CD4-positive, alpha-beta T cell treated with Interleukin-15 for 4 hours (primary cell): ENCODE data around the gene TK1.
"Not testable (repeated sequence)": the region's sequence is repeated elsewhere in the genome, so short reads cannot be mapped to it uniquely, and the experiment has no call there.

Experiments
- DNase-seq: peaks from one replicate; pipeline ENCODE4 v3.0.0-alpha.2; 2020; ENCODE audit warnings: low spot score

Gene TK1

DNA sequence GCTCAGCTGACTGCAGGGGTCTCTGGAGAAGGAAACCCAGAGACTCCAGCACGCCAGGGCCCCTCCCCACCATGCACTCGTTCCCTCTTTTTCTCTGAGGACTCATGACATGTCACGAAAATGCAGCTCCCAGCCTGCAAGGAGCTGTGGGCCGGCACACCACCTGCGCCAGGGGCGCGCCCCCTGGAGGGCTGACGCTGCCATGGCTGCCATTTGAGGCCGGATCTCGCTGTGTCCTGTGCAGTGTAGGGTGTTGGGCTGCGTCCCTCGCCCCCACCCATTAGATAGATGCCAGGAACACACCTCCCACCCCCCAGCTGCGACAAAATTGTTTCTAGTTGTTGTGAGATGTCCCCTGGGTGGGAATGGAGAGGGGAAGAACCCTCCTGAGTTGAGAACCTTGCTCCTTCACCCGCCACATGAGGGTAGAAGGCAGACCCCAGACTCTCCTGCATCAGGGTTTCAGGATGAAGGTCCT lies 10.3 kb downstream of the TK1 start:
- peak; percentile 79 for DNase-seq

DNA sequence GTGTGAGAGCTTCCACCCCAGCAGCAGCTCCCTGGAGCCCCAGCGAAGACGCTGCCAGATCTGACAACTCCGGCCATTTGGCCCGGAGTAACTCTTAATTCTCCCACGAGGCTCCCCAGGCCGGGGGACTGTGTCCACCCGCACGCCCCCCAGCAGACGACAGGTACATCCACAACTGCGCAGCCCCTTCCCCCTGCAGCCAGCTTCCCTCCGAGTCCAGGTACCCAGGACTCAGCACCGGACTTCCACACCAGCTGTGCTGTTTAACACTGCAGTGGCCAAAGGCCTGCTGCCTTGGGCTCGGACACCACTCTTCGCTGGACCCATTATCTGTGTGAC lies 11.2 kb downstream of the TK1 start:
- DNase-seq: no peak

GRCh38 chr17:78174870-78175642 lies 11.8 kb downstream of the TK1 start:
- DNase-seq: no peak

DNA sequence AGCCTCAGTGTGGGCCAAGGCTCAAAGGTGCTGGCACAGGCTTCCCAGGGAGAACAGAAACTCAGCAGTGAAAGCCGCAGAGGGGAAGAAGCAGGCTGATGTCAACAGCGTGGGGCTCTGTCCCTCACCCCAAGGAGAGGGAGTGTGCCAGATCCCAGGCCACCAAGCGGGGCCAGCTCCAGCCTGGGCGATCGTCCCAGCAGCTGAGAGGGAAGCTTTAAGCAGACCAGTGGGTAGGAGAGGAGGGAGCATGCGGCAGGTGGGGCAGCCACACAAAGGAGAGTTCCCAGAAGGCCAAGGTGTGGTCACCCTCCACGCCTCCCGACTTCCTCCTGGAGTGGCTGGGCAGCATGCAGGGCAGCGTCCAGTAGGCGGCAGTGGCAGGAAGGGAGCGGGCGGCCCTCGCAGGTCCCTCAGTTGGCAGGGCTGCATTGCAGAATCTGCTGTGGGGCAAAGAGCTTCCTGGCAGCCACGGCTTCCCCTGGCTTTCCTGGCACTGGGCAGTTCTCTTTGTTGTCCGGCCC lies 12.4 kb downstream of the TK1 start:
- no peak for DNase-seq

GRCh38 chr17:78173097-78173715 lies 13.6 kb downstream of the TK1 start:
- DNase-seq: peak; percentile 38

DNA sequence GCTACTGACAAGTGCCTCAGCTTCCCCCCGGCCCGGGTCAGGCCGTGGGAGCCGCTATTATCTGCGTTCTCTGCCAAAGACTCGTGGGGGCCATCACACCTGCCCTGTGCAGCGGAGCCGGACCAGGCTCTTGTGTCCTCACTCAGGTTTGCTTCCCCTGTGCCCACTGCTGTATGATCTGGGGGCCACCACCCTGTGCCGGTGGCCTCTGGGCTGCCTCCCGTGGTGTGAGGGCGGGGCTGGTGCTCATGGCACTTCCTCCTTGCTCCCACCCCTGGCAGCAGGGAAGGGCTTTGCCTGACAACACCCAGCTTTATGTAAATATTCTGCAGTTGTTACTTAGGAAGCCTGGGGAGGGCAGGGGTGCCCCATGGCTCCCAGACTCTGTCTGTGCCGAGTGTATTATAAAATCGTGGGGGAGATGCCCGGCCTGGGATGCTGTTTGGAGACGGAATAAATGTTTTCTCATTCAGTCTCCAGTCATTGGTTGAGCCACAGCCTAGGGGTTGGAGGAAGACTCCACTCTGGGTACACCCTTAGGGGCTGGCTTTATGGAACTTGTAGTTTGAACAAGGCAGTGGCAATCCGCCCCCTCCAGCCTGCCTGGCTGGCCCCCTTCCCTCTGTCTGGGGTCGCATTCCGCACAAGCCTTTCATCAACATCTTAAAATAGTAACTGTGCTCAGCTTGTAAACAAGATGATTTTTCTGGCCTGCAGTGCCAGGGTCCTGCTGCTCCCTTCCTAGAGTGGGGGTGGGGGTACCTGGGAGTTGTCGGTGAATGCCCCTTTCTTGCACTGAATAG lies 14.4 kb downstream of the TK1 start:
- DNase-seq: no peak

DNA sequence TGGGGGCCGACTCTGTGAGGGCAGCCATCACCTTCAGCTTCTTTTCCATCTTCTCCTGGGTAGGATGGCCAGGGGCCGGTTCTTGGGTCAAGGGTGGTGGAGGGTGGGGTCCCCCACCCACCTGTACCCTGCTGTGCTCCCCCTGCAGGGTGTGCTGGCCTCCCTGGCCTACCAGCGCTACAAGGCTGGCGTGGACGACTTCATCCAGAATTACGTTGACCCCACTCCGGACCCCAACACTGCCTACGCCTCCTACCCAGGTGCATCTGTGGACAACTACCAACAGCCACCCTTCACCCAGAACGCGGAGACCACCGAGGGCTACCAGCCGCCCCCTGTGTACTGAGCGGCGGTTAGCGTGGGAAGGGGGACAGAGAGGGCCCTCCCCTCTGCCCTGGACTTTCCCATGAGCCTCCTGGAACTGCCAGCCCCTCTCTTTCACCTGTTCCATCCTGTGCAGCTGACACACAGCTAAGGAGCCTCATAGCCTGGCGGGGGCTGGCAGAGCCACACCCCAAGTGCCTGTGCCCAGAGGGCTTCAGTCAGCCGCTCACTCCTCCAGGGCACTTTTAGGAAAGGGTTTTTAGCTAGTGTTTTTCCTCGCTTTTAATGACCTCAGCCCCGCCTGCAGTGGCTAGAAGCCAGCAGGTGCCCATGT lies 15.1 kb downstream of the TK1 start:
- DNase-seq: not testable (repeated sequence)

DNA sequence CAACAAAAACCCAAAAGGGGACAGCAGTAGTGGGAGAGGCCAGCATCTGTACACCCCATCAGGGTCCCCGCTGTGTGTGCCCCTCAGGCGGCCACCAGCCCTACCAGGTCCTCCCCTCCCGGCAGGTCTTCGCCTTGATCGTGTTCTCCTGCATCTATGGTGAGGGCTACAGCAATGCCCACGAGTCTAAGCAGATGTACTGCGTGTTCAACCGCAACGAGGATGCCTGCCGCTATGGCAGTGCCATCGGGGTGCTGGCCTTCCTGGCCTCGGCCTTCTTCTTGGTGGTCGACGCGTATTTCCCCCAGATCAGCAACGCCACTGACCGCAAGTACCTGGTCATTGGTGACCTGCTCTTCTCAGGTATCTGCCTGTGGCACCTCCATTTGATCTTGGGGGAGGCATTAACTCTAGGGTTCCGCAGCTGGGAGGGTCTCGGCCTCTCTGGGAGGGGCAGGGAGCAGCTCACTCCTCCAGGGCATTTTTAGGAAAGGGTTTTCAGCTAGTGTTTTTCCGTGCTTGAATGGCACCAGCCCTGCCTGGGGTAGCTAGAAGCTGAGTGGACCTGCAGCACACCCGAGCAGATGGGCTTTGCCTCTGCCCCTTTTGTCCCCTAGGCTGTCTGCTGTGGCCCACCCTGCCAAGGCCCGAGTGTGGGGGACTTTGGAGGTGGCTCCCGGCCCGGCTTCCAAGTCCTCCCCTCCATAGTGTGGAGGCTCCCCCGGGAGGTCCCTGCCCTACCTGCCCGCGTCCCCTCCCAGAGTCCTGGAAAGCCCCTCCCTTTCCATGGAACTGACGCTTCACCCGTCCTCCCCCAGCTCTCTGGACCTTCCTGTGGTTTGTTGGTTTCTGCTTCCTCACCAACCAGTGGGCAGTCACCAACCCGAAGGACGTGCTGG lies 15.9 kb downstream of the TK1 start:
- no peak for DNase-seq

DNA sequence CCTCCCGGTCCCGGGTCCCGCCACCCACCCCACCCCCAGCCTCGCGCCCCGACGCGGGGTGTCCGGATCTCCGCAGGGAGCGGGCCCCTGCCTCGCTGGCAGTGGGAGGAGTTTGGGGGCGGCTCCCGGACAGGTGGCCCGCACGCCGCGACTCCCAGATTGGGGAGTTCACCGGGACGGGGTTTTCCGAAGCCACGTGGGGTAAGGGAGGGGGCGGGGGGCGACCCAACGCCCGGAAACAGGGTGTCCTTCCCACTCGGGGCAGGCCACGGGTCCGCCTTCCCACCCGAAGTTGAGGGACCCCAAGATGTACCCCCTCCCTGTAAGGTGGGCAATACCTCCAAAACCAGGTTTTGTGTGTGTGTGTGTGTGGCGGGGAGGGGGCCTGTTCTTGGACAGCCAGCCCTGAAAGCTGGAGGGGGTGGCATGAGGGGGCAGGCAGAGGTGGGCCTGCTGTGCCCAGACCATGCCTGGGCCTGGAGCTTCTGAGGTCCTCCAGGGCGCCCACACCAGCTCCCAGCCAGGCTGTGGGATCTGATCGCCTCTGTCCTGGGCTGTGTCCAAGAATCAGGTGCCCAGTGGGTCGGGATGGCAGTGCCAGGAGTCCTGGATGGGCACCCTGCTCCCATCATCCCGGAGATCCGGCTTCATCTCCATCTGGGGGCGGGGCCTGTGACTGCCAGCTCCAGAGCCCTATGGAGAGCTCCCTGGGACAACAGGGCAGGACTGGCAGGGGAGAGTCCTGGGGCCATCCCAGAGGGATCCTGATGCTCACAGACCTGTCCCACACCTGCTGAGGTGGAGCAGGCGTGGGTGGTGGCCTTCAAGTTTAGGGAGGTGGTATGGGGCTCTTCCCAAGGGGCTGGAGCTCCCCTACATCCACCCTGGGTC lies 17.7 kb downstream of the TK1 start:
- peak; percentile 48 for DNase-seq

- peak; percentile 88 for DNase-seq
Measured at GRCh38 chr17:78168242-78168902, 18.5 kb downstream of the TK1 start, which contains the start of gene SYNGR2. TSS of gene SYNGR2 (plus strand) at chr17:78168581. CDS start at chr17:78168617, 36 bp downstream.

- DNase-seq: no peak
Measured at GRCh38 chr17:78166416-78166815, 20.4 kb downstream of the TK1 start.

- no peak for DNase-seq
Measured at GRCh38 chr17:78164748-78165607, 21.9 kb downstream of the TK1 start.

DNA sequence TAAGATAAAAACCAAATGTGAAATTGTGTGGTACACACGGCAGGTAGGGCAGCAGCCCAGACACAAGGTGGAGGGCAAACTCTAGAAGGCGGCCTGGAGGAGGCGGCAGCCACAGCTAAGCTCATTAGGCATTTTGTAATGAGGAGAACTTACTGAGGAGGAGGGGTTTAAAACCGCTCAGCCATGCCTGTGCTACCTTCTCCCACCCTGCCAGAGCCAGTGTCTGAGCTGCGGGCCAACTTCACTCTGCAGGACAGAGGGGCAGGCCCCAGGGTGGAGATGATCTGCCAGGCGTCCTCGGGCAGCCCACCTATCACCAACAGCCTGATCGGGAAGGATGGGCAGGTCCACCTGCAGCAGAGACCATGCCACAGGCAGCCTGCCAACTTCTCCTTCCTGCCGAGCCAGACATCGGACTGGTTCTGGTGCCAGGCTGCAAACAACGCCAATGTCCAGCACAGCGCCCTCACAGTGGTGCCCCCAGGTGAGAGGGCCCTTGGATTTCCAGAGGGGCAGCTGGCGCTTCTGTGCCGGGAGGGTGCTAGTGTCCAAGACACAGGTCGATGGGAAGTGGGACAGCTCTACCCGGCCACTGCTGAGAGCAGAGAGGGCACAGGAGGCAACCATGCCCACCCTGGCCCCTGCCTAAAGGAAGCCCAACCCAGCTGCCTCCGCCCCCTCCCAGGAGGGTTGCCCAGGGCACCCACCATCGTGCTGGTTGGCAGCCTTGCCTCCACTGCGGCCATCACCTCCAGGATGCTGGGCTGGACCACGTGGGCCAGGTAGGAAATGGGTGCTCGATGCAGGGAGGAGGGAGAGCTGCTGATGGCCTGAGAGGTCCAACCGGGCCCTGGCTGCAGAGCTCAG lies 22.7 kb downstream of the TK1 start:
- no peak for DNase-seq

DNA sequence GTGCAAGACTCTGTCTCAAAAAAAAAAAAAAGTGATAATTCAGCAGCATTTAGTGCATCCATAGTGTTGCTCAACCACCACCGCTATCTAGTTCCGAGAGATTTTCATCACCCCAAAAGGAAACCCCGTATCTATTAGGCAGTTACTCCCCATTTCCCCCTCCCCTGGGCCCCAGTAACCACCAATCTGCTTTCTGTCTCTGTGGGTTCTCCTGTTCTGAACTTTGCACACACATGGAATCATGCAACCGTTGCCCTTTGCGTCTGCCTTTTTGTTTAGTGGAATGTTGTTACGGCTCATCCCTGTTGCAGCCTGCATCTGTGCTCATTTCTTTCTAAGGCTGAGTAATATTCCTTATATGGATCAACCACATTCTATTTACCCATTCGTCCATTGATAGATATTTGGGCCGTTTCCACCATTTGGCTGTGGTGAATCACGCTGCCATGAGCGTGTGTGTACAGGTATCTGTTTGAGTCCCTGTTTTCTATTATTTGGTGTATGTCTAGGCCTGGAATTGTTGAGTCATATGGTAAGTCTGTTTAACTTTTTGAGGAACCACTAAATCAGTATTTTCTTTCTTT lies 27.2 kb downstream of the TK1 start:
- DNase-seq: no peak

DNA sequence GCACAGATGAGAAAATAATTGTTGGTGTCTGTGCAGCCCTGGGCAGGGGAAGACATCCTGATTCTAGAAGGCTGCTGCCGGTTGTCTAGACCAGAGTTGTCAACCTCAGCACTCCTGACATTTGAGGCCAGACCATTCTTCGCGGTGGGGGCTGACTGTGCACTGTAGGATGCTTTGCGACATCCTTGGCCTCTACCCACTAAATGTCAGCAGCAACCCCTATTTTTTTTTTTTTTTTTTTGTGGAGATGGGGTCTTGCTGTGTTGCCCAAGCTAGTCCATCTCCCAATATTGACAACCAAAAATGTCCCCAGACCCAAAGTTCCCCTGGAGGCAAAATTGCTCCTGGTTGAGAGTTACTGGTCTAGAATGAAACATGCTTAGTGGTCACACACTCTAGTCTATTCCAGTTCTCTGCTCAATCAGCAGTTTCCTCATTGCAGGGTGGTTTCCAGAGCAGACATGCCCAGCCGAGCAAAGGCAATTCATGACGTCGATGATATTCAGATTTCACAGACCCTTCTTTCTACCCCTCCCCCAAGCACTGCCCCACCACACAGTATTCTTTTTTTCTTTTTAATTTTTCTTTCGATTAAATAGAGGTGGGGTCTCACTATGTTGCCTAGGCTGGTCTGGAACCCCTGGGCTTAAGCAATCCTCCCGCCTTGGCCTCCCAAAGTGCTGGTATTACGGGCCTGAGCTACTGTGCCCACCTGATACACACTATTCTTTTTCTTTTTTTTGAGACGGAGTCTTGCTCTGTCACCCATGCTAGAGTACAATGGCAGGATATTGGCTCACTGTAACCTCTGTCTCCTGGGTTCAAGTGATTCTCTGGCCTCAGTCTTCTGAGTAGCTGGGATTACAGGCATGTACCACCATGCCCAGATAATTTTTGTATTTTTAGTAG lies 31.7 kb downstream of the TK1 start:
- no peak for DNase-seq

- no peak for DNase-seq
Measured at GRCh38 chr17:78151514-78152008, 35.3 kb downstream of the TK1 start.
